Measurements from ENCODE around the gene PLA2G4D. TPM values are rescaled to one million over a fixed set of nuclear protein-coding genes. Genes with fewer than 3 reads are reported as not detected.

The PLA2G4D gene
- total RNA-seq, 1 experiment from 2014 or later: not detected

- ChIA-PET CTCF (no interaction called here), POLR2A (ENCODE audit: low non-redundant PET) (interaction anchor here (0.6 kb wide), 1 partner anchor 244 kb away, joined by 5 read pairs; no protein-coding TSS in a partner anchor)
- no peak for DNase-seq (ENCODE audit: low spot score)
- H3K27me3 ChIP-seq (replicated peaks; ENCODE audit: insufficient read depth, low read depth, low read length, poor library complexity): no peaks in the 10 kb centered on the region
- intact Hi-C loops (cut with micrococcal nuclease; ENCODE audit: unreplicated experiment): no loop called here
- BruUV-seq (replicated peaks): no TSS peak
- no peaks in the 10 kb centered on the region for H3K9me3 ChIP-seq (ENCODE audit: low read depth, low read length, poor library complexity, severe bottlenecking)
- no peak overlapping the region for H3K4me3 ChIP-seq (ENCODE audit: low read depth, low read length, poor library complexity, severe bottlenecking)
- H3K36me3 ChIP-seq (ENCODE audit: insufficient read depth, low read length, poor library complexity, severe bottlenecking): no peaks in the 10 kb centered on the region
- no peaks in the 10 kb centered on the region for H3K4me1 ChIP-seq (ENCODE audit: insufficient read depth, low read length, poor library complexity, severe bottlenecking)
- TF ChIP-seq CTCF (conservative IDR thresholded peaks at IDR 0.05; ENCODE audit: low read depth, low read length) (no peak), EZH2 (IDR thresholded peaks at IDR 0.05; ENCODE audit: borderline replicate concordance, low read depth, low read length, poor library complexity, severe bottlenecking) (no peak)
- H3K27ac ChIP-seq (ENCODE audit: low read depth, low read length, poor library complexity, severe bottlenecking): no peak overlapping the region
Measured at GRCh38 chr15:42141246-42141645, 46.9 kb upstream of the PLA2G4D start.

DNA sequence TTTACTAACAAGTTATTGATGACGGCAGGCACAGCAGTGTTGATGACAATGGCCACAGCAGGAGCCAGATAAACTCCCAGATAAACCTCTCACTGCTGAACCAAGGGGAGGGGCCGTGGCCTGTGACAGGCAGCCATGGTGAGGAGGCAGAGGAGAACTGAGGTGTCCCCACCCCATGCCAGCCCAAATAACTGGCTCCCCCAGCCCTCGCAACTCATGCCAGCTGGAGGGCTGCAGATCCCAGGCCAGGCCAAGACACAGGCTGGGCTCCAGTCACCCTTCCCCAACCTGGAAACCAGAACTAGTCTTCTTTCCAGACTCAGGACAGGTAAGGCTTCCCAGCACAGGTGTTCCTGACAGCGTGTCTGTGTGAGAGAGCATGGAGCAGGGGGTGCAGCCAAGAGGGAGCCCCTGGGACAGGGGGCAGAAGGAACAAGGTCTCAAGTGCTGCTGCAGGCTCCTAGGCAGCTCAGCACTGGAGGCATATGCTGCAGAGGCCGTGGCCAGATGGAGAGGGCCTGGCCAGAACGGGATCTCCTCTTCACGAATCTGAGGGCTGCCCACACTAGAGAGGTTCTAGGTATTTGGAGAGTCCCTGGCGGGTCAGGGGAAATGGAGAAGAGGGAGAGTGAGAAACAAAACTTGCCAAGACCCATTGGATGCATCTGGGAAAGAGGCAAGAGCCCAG, 46.2 kb upstream of the PLA2G4D start:
- Histone ChIP-seq H3K4me3 (ENCODE audit: low read depth, low read length, poor library complexity, severe bottlenecking) (no peak overlapping the region), H3K27me3 (replicated peaks; ENCODE audit: insufficient read depth, low read depth, low read length, poor library complexity) (no peaks in the 10 kb centered on the region), H3K36me3 (ENCODE audit: insufficient read depth, low read length, poor library complexity, severe bottlenecking) (no peaks in the 10 kb centered on the region), H3K4me1 (ENCODE audit: insufficient read depth, low read length, poor library complexity, severe bottlenecking) (no peaks in the 10 kb centered on the region), H3K9me3 (ENCODE audit: low read depth, low read length, poor library complexity, severe bottlenecking) (no peaks in the 10 kb centered on the region), H3K27ac (ENCODE audit: low read depth, low read length, poor library complexity, severe bottlenecking) (no peak overlapping the region)
- intact Hi-C loops (cut with micrococcal nuclease; ENCODE audit: unreplicated experiment): no loop called here
- ChIA-PET POLR2A (ENCODE audit: low non-redundant PET) (no interaction called here), CTCF (no interaction called here)
- no peak for DNase-seq (ENCODE audit: low spot score)
- TF ChIP-seq CTCF (conservative IDR thresholded peaks at IDR 0.05; ENCODE audit: low read depth, low read length): no peak
- TF ChIP-seq EZH2 (IDR thresholded peaks at IDR 0.05; ENCODE audit: borderline replicate concordance, low read depth, low read length, poor library complexity, severe bottlenecking): no peak
- BruUV-seq (replicated peaks): no TSS peak

GRCh38 chr15:42139596-42139995, 45.2 kb upstream of the PLA2G4D start:
- ChIA-PET POLR2A (ENCODE audit: low non-redundant PET) (no interaction called here), CTCF (no interaction called here)
- H3K4me1 ChIP-seq (ENCODE audit: insufficient read depth, low read length, poor library complexity, severe bottlenecking): no peaks in the 10 kb centered on the region
- H3K27ac ChIP-seq (ENCODE audit: low read depth, low read length, poor library complexity, severe bottlenecking): no peak overlapping the region
- no peak for TF ChIP-seq CTCF (conservative IDR thresholded peaks at IDR 0.05; ENCODE audit: low read depth, low read length)
- no TSS peak for BruUV-seq (replicated peaks)
- H3K27me3 ChIP-seq (replicated peaks; ENCODE audit: insufficient read depth, low read depth, low read length, poor library complexity): no peaks in the 10 kb centered on the region
- H3K36me3 ChIP-seq (ENCODE audit: insufficient read depth, low read length, poor library complexity, severe bottlenecking): no peaks in the 10 kb centered on the region
- no peak for DNase-seq (ENCODE audit: low spot score)
- H3K4me3 ChIP-seq (ENCODE audit: low read depth, low read length, poor library complexity, severe bottlenecking): no peak overlapping the region
- no peaks in the 10 kb centered on the region for H3K9me3 ChIP-seq (ENCODE audit: low read depth, low read length, poor library complexity, severe bottlenecking)
- intact Hi-C loops (cut with micrococcal nuclease; ENCODE audit: unreplicated experiment): no loop called here

All from A673 (cell line).